ENCODE results near the gene IGF2BP2. TPM values are rescaled to one million over a fixed set of nuclear protein-coding genes. Genes with fewer than 3 reads are reported as not detected.

IGF2BP2 gene
- total and polyA plus RNA-seq, 4 donors: 0.18 to 17.5 (median 6.1) TPM

GRCh38 chr3:185754920-185755319 is 69.9 kb downstream of the IGF2BP2 start:
- no peaks in the 10 kb centered on the region for H3K4me1 ChIP-seq (ENCODE audit: control insufficient read depth in 1 of 2, insufficient read depth in 2 of 2, low read length in 2 of 2)
- no peaks in the 10 kb centered on the region for H3K27me3 ChIP-seq (ENCODE audit: control insufficient read depth in 1 of 2, insufficient read depth in 2 of 2, low read length in 1 of 2)
- H3K4me3 ChIP-seq (ENCODE audit: low read length in 2 of 2): no peak overlapping the region
- DNase-seq (no peak), ATAC-seq (ENCODE audit: low FRiP score) (no peak)
- WGBS, 2 donors: 63 to 93% methylated on average over 3 of the region's 3 CpGs
- H3K9me3 ChIP-seq (ENCODE audit: control insufficient read depth, low read length): peaks cover 4% of the 10 kb centered on the region
- H3K36me3 ChIP-seq (ENCODE audit: control insufficient read depth in 1 of 2, insufficient read depth in 2 of 2, low read length in 1 of 2): no peaks in the 10 kb centered on the region
- intact Hi-C loops (cut with DNase I): no loop called here
- H3K27ac ChIP-seq (ENCODE audit: low read depth in 1 of 2, low read length in 2 of 2): no peak overlapping the region

GRCh38 chr3:185753354-185753753 is 71.5 kb downstream of the IGF2BP2 start:
- H3K36me3 ChIP-seq (ENCODE audit: control insufficient read depth in 1 of 2, insufficient read depth in 2 of 2, low read length in 1 of 2): no peaks in the 10 kb centered on the region
- no peaks in the 10 kb centered on the region for H3K27me3 ChIP-seq (ENCODE audit: control insufficient read depth in 1 of 2, insufficient read depth in 2 of 2, low read length in 1 of 2)
- 84 to 88% methylated on average over 5 of the region's 5 CpGs for WGBS, 2 donors
- ATAC-seq (ENCODE audit: low FRiP score) (no peak), DNase-seq (no peak)
- no peak overlapping the region for H3K27ac ChIP-seq (ENCODE audit: low read depth in 1 of 2, low read length in 2 of 2)
- no peaks in the 10 kb centered on the region for H3K4me1 ChIP-seq (ENCODE audit: control insufficient read depth in 1 of 2, insufficient read depth in 2 of 2, low read length in 2 of 2)
- H3K9me3 ChIP-seq (ENCODE audit: control insufficient read depth, low read length): peaks cover 4% of the 10 kb centered on the region
- no peak overlapping the region for H3K4me3 ChIP-seq (ENCODE audit: low read length in 2 of 2)
- intact Hi-C loops (cut with DNase I): no loop called here

GRCh38 chr3:185750702-185751101 is 74.1 kb downstream of the IGF2BP2 start:
- no peaks in the 10 kb centered on the region for H3K36me3 ChIP-seq (ENCODE audit: control insufficient read depth in 1 of 2, insufficient read depth in 2 of 2, low read length in 1 of 2)
- H3K27ac ChIP-seq (ENCODE audit: low read depth in 1 of 2, low read length in 2 of 2): no peak overlapping the region
- no peaks in the 10 kb centered on the region for H3K4me1 ChIP-seq (ENCODE audit: control insufficient read depth in 1 of 2, insufficient read depth in 2 of 2, low read length in 2 of 2)
- H3K4me3 ChIP-seq (ENCODE audit: low read length in 2 of 2): no peak overlapping the region
- DNase-seq: no peak
- intact Hi-C loops (cut with DNase I): no loop called here
- H3K27me3 ChIP-seq (ENCODE audit: control insufficient read depth in 1 of 2, insufficient read depth in 2 of 2, low read length in 1 of 2): no peaks in the 10 kb centered on the region
- H3K9me3 ChIP-seq (ENCODE audit: control insufficient read depth, low read length): peaks cover 4% of the 10 kb centered on the region
- no peak for ATAC-seq (ENCODE audit: low FRiP score)
- 75 to 80% methylated on average over 5 of the region's 5 CpGs for WGBS, 2 donors

- peaks cover 0 to 1% of the 10 kb centered on the region in 2 donors for H3K27me3 ChIP-seq (ENCODE audit: control insufficient read depth in 1 of 2, insufficient read depth in 2 of 2, low read length in 1 of 2)
- no peak for DNase-seq
- peaks cover 2% of the 10 kb centered on the region for H3K9me3 ChIP-seq (ENCODE audit: control insufficient read depth, low read length)
- H3K36me3 ChIP-seq (ENCODE audit: control insufficient read depth in 1 of 2, insufficient read depth in 2 of 2, low read length in 1 of 2): no peaks in the 10 kb centered on the region
- H3K4me3 ChIP-seq (ENCODE audit: low read length in 2 of 2): no peak overlapping the region
- H3K4me1 ChIP-seq (ENCODE audit: control insufficient read depth in 1 of 2, insufficient read depth in 2 of 2, low read length in 2 of 2): no peaks in the 10 kb centered on the region
- no peak for ATAC-seq (ENCODE audit: low FRiP score)
- intact Hi-C loops (cut with DNase I): no loop called here
- H3K27ac ChIP-seq (ENCODE audit: low read depth in 1 of 2, low read length in 2 of 2): no peak overlapping the region
- WGBS, 2 donors: 96 to 100% methylated on average over 1 of the region's 1 CpG
Measured at GRCh38 chr3:185750015-185750414, 74.8 kb downstream of the IGF2BP2 start.

GRCh38 chr3:185746470-185746869 is 78.4 kb downstream of the IGF2BP2 start:
- Histone ChIP-seq H3K4me3 (ENCODE audit: low read length in 2 of 2) (no peak overlapping the region), H3K27me3 (ENCODE audit: control insufficient read depth in 1 of 2, insufficient read depth in 2 of 2, low read length in 1 of 2) (peaks cover 0 to 1% of the 10 kb centered on the region in 2 donors), H3K9me3 (ENCODE audit: control insufficient read depth, low read length) (no peaks in the 10 kb centered on the region), H3K36me3 (ENCODE audit: control insufficient read depth in 1 of 2, insufficient read depth in 2 of 2, low read length in 1 of 2) (no peaks in the 10 kb centered on the region), H3K4me1 (ENCODE audit: control insufficient read depth in 1 of 2, insufficient read depth in 2 of 2, low read length in 2 of 2) (no peaks in the 10 kb centered on the region), H3K27ac (ENCODE audit: low read depth in 1 of 2, low read length in 2 of 2) (no peak overlapping the region)
- WGBS, 2 donors: 77 to 78% methylated on average over 5 of the region's 5 CpGs
- ATAC-seq (ENCODE audit: low FRiP score): no peak
- intact Hi-C loops (cut with DNase I): no loop called here
- DNase-seq: no peak

- intact Hi-C loops (cut with DNase I): no loop called here
- ATAC-seq (ENCODE audit: low FRiP score) (no peak), DNase-seq (no peak)
- H3K27me3 ChIP-seq (ENCODE audit: control insufficient read depth in 1 of 2, insufficient read depth in 2 of 2, low read length in 1 of 2): peaks cover 0 to 1% of the 10 kb centered on the region in 2 donors
- H3K4me3 ChIP-seq (ENCODE audit: low read length in 2 of 2): no peak overlapping the region
- no peaks in the 10 kb centered on the region for H3K4me1 ChIP-seq (ENCODE audit: control insufficient read depth in 1 of 2, insufficient read depth in 2 of 2, low read length in 2 of 2)
- no peaks in the 10 kb centered on the region for H3K9me3 ChIP-seq (ENCODE audit: control insufficient read depth, low read length)
- H3K27ac ChIP-seq (ENCODE audit: low read depth in 1 of 2, low read length in 2 of 2): no peak overlapping the region
- H3K36me3 ChIP-seq (ENCODE audit: control insufficient read depth in 1 of 2, insufficient read depth in 2 of 2, low read length in 1 of 2): no peaks in the 10 kb centered on the region
- 74 to 75% methylated on average over 12 of the region's 12 CpGs for WGBS, 2 donors
Measured at GRCh38 chr3:185744997-185745843, 79.6 kb downstream of the IGF2BP2 start.

GRCh38 chr3:185741586-185741985 is 83.3 kb downstream of the IGF2BP2 start:
- H3K4me3 ChIP-seq (ENCODE audit: low read length in 2 of 2): no peak overlapping the region
- ATAC-seq (ENCODE audit: low FRiP score) (no peak), DNase-seq (no peak)
- WGBS, 2 donors: 49 to 63% methylated on average over 2 of the region's 2 CpGs
- H3K9me3 ChIP-seq (ENCODE audit: control insufficient read depth, low read length): no peaks in the 10 kb centered on the region
- no peaks in the 10 kb centered on the region for H3K36me3 ChIP-seq (ENCODE audit: control insufficient read depth in 1 of 2, insufficient read depth in 2 of 2, low read length in 1 of 2)
- intact Hi-C loops (cut with DNase I): no loop called here
- H3K27me3 ChIP-seq (ENCODE audit: control insufficient read depth in 1 of 2, insufficient read depth in 2 of 2, low read length in 1 of 2): peaks cover 0 to 1% of the 10 kb centered on the region in 2 donors
- no peak overlapping the region for H3K27ac ChIP-seq (ENCODE audit: low read depth in 1 of 2, low read length in 2 of 2)
- no peaks in the 10 kb centered on the region for H3K4me1 ChIP-seq (ENCODE audit: control insufficient read depth in 1 of 2, insufficient read depth in 2 of 2, low read length in 2 of 2)

GRCh38 chr3:185740133-185740532 is 84.7 kb downstream of the IGF2BP2 start:
- 89 to 91% methylated on average over 1 of the region's 1 CpG for WGBS, 2 donors
- ATAC-seq (ENCODE audit: low FRiP score) (no peak), DNase-seq (no peak)
- Histone ChIP-seq H3K36me3 (ENCODE audit: control insufficient read depth in 1 of 2, insufficient read depth in 2 of 2, low read length in 1 of 2) (no peaks in the 10 kb centered on the region), H3K4me3 (ENCODE audit: low read length in 2 of 2) (no peak overlapping the region), H3K4me1 (ENCODE audit: control insufficient read depth in 1 of 2, insufficient read depth in 2 of 2, low read length in 2 of 2) (no peaks in the 10 kb centered on the region), H3K27me3 (ENCODE audit: control insufficient read depth in 1 of 2, insufficient read depth in 2 of 2, low read length in 1 of 2) (no peaks in the 10 kb centered on the region), H3K9me3 (ENCODE audit: control insufficient read depth, low read length) (no peaks in the 10 kb centered on the region), H3K27ac (ENCODE audit: low read depth in 1 of 2, low read length in 2 of 2) (no peak overlapping the region)
- intact Hi-C loops (cut with DNase I): no loop called here

- Histone ChIP-seq H3K4me1 (ENCODE audit: control insufficient read depth in 1 of 2, insufficient read depth in 2 of 2, low read length in 2 of 2) (no peaks in the 10 kb centered on the region), H3K9me3 (ENCODE audit: control insufficient read depth, low read length) (no peaks in the 10 kb centered on the region), H3K4me3 (ENCODE audit: low read length in 2 of 2) (no peak overlapping the region), H3K36me3 (ENCODE audit: control insufficient read depth in 1 of 2, insufficient read depth in 2 of 2, low read length in 1 of 2) (no peaks in the 10 kb centered on the region), H3K27ac (ENCODE audit: low read depth in 1 of 2, low read length in 2 of 2) (no peak overlapping the region), H3K27me3 (ENCODE audit: control insufficient read depth in 1 of 2, insufficient read depth in 2 of 2, low read length in 1 of 2) (no peaks in the 10 kb centered on the region)
- ATAC-seq (ENCODE audit: low FRiP score) (no peak), DNase-seq (no peak)
- intact Hi-C loops (cut with DNase I): no loop called here
- WGBS, 2 donors: 78 to 81% methylated on average over 5 of the region's 5 CpGs
Measured at GRCh38 chr3:185739264-185739701, 85.6 kb downstream of the IGF2BP2 start.
